DOHH2 (cell line): ENCODE data around the gene SH2D2A.

Source experiments
- H3F3A ChIP-seq: fragments of 200-600 bp; sonication (generic), shearing (Covaris generic); 2 replicates; pipeline ENCODE4 v1.6.0; 2016; ENCODE audit warnings: antibody characterized with exemption, mild to moderate bottlenecking; ENCODE audit not compliant: control insufficient read depth, insufficient read depth
- H3K27ac ChIP-seq: fragments of 200-600 bp; sonication (generic); 2 replicates; pipeline ENCODE4 v1.5.1; 2014; ENCODE audit warnings: low read depth, mild to moderate bottlenecking, low read length, moderate library complexity
- H3K27me3 ChIP-seq: fragments of 200-600 bp; sonication (generic); 2 replicates; pipeline ENCODE4 v1.6.1; 2014; ENCODE audit warnings: mild to moderate bottlenecking, low read length, mixed read lengths; ENCODE audit not compliant: control insufficient read depth
- H3K36me3 ChIP-seq: fragments of 200-600 bp; sonication (generic); 2 replicates; pipeline ENCODE4 v1.6.1; 2014; ENCODE audit warnings: mild to moderate bottlenecking, low read length, moderate library complexity, mixed read lengths; ENCODE audit not compliant: control insufficient read depth
- H3K4me1 ChIP-seq: fragments of 200-600 bp; sonication (generic); 2 replicates; pipeline ENCODE4 v1.6.1; 2014; ENCODE audit warnings: mild to moderate bottlenecking, low read length, mixed read lengths; ENCODE audit not compliant: control insufficient read depth
- H3K4me2 ChIP-seq: fragments of 200-600 bp; sonication (generic); 2 replicates; pipeline ENCODE4 v1.6.0; 2014; ENCODE audit warnings: mild to moderate bottlenecking, low read length, moderate library complexity
- H3K4me3 ChIP-seq: fragments of 200-600 bp; sonication (generic); 2 replicates; pipeline ENCODE4 v1.5.1; 2014; ENCODE audit warnings: mild to moderate bottlenecking, low read length, mixed read lengths
- H3K79me2 ChIP-seq: fragments of 200-600 bp; sonication (generic); 2 replicates; pipeline ENCODE4 v1.6.1; 2014; ENCODE audit warnings: mild to moderate bottlenecking, low read length, mixed read lengths; ENCODE audit not compliant: control insufficient read depth
- H3K9me2 ChIP-seq: fragments of 200-600 bp; sonication (generic); replicated peaks from 2 replicates; pipeline ENCODE4 v1.6.1; 2014; ENCODE audit warnings: mild to moderate bottlenecking, low read length, mixed read lengths; ENCODE audit not compliant: control insufficient read depth
- H3K9me3 ChIP-seq: fragments of 200-600 bp; sonication (generic); 2 replicates; pipeline ENCODE4 v1.6.1; 2014; ENCODE audit warnings: antibody characterized with exemption, low read length, mixed read lengths; ENCODE audit not compliant: control insufficient read depth, insufficient read depth
- H4K20me1 ChIP-seq: fragments of 200-600 bp; sonication (generic); 2 replicates; pipeline ENCODE4 v1.6.0; 2014; ENCODE audit warnings: low read depth, mild to moderate bottlenecking, antibody characterized with exemption, low read length, moderate library complexity; ENCODE audit not compliant: control insufficient read depth, insufficient read depth
- CTCF ChIP-seq: fragments of 200-600 bp; sonication (generic); IDR thresholded peaks from one replicate; pipeline ENCODE4 v1.5.1; 2014; ENCODE audit warnings: antibody characterized with exemption, mild to moderate bottlenecking, low read depth, low read length; ENCODE audit not compliant: poor library complexity, severe bottlenecking
- EZH2phosphoT487 ChIP-seq: fragments of 200-600 bp; sonication (generic); IDR thresholded peaks from 2 replicates; pipeline ENCODE4 v1.6.1; 2017; ENCODE audit warnings: borderline replicate concordance, mild to moderate bottlenecking, antibody characterized with exemption, low read length, moderate library complexity, mixed read lengths

Gene SH2D2A

DNA sequence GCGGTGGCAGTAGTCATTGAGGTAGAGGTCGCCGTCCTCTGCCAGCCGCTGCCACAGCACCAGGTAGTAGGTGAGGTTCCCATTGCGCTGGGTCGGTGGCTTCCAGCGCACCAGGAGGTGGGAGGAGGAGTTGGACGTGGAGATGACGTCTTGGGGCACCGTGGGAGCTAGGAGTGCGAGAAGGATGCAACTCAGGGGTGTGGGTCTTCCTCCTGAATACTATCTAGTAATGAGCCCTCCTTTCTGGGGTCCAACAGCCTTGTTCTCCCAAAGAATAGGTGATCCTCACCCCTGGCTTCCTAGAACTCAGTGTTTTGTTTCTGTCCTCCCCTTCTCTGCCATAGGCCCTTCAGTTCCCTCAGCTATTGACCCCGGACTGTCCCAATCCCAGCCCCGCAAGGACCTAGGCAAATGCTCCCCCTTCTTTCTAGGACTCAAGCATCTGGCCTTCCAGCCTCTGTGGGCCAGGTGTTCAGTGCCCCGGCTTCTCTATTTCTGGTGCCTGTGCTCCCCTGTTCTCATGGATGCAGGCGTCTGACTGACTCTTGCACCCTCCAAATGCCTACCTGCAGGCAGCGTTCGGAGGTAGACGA lies 29.4 kb upstream of the SH2D2A start:
- H3K9me2 ChIP-seq = no peaks in the 10 kb centered on the region
- TF ChIP-seq EZH2phosphoT487 (no peak), CTCF (no peak)
- no peak overlapping the region for H3K4me2 ChIP-seq
- H3K27ac ChIP-seq = no peak overlapping the region
- no peaks in the 10 kb centered on the region for H3K79me2 ChIP-seq
- no peaks in the 10 kb centered on the region for H3K9me3 ChIP-seq
- no peaks in the 10 kb centered on the region for H4K20me1 ChIP-seq
- H3F3A ChIP-seq = no peaks in the 10 kb centered on the region
- no peaks in the 10 kb centered on the region for H3K36me3 ChIP-seq
- no peak overlapping the region for H3K4me3 ChIP-seq
- no peaks in the 10 kb centered on the region for H3K4me1 ChIP-seq
- no peaks in the 10 kb centered on the region for H3K27me3 ChIP-seq

- Histone ChIP-seq H3K27me3 (no peaks in the 10 kb centered on the region), H4K20me1 (no peaks in the 10 kb centered on the region), H3K4me2 (no peak overlapping the region), H3K9me2 (no peaks in the 10 kb centered on the region), H3K36me3 (no peaks in the 10 kb centered on the region), H3K27ac (no peak overlapping the region), H3F3A (no peaks in the 10 kb centered on the region), H3K4me1 (no peaks in the 10 kb centered on the region), H3K9me3 (no peaks in the 10 kb centered on the region), H3K4me3 (no peak overlapping the region), H3K79me2 (no peaks in the 10 kb centered on the region)
- no peak for TF ChIP-seq EZH2phosphoT487
- TF ChIP-seq CTCF = no peak
Measured at GRCh38 chr1:156845055-156845952, 28.7 kb upstream of the SH2D2A start.

DNA sequence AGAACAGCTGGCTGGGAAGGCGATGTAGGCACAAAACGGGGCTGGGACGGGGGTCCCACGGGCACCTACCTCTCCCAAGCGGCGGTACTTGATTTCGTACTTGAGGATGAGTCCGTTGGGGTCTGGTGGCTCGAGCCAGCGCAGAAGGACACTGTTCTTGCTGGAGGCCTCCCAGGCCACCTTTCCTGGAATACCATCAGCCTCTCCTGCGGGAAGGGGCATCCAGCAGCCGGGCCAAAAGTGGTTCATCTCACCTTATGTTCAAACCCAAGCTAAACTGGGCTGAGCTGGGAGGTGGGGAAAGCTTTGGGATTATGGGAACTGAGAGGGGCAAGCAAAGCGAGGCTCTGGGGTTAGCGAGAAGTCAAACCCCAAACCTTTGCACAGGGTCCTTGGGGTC lies 28.0 kb upstream of the SH2D2A start:
- Histone ChIP-seq H3K4me1 (no peaks in the 10 kb centered on the region), H3K79me2 (no peaks in the 10 kb centered on the region), H3F3A (no peaks in the 10 kb centered on the region), H3K4me3 (no peak overlapping the region), H3K9me2 (no peaks in the 10 kb centered on the region), H3K36me3 (no peaks in the 10 kb centered on the region), H3K4me2 (no peak overlapping the region), H3K27me3 (no peaks in the 10 kb centered on the region), H3K27ac (no peak overlapping the region), H4K20me1 (no peaks in the 10 kb centered on the region), H3K9me3 (no peaks in the 10 kb centered on the region)
- TF ChIP-seq CTCF = no peak
- TF ChIP-seq EZH2phosphoT487 = no peak
